ENCODE measurements around the gene TPPP2. TPM values are rescaled to one million over a fixed set of nuclear protein-coding genes. Genes with fewer than 3 reads are reported as not detected.
"Not testable (repeated sequence)": the region's sequence is repeated elsewhere in the genome, so short reads cannot be mapped to it uniquely, and the experiment has no call there.

Gene TPPP2
- total RNA-seq (2021) (not detected in 2 replicates), Bru-seq, nascent RNA (not detected), BruChase-seq, experiment 1, labeled RNA remaining after a 2-hour chase (not detected), BruChase-seq, experiment 2, labeled RNA remaining after a 6-hour chase (not detected)
- long read RNA-seq: 0 reads

GRCh38 chr14:21029917-21030316 lies at the start of gene TPPP2:
TSS of gene TPPP2 (plus strand) at chr14:21030217. CDS start at chr14:21030582, 365 bp downstream.
- Histone ChIP-seq H3K4me1 (ENCODE audit: insufficient read depth, low read length, poor library complexity, severe bottlenecking) (no peaks in the 10 kb centered on the region), H3K27me3 (replicated peaks; ENCODE audit: insufficient read depth, low read depth, low read length, poor library complexity) (no peaks in the 10 kb centered on the region), H3K9me3 (ENCODE audit: low read depth, low read length, poor library complexity, severe bottlenecking) (no peaks in the 10 kb centered on the region), H3K4me3 (ENCODE audit: low read depth, low read length, poor library complexity, severe bottlenecking) (no peak within 1 kb of the TSS), H3K36me3 (ENCODE audit: insufficient read depth, low read length, poor library complexity, severe bottlenecking) (no peaks in the 10 kb centered on the region), H3K27ac (ENCODE audit: low read depth, low read length, poor library complexity, severe bottlenecking) (no peak within 1 kb of the TSS)
- DNase-seq (ENCODE audit: low spot score): no peak
- intact Hi-C loops (cut with micrococcal nuclease; ENCODE audit: unreplicated experiment): loop anchor here (10.0 kb wide), 1 partner anchor 335 kb away; no protein-coding TSS in a partner anchor
- no TSS peak for BruUV-seq (replicated peaks)
- POLR2A ChIA-PET (ENCODE audit: low non-redundant PET): no interaction called here
- CTCF ChIA-PET: no interaction called here
- TF ChIP-seq, protein P1, sequence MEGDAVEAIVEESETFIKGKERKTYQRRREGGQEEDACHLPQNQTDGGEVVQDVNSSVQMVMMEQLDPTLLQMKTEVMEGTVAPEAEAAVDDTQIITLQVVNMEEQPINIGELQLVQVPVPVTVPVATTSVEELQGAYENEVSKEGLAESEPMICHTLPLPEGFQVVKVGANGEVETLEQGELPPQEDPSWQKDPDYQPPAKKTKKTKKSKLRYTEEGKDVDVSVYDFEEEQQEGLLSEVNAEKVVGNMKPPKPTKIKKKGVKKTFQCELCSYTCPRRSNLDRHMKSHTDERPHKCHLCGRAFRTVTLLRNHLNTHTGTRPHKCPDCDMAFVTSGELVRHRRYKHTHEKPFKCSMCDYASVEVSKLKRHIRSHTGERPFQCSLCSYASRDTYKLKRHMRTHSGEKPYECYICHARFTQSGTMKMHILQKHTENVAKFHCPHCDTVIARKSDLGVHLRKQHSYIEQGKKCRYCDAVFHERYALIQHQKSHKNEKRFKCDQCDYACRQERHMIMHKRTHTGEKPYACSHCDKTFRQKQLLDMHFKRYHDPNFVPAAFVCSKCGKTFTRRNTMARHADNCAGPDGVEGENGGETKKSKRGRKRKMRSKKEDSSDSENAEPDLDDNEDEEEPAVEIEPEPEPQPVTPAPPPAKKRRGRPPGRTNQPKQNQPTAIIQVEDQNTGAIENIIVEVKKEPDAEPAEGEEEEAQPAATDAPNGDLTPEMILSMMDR (conservative IDR thresholded peaks at IDR 0.05; ENCODE audit: low read depth, low read length): no peak
- TF ChIP-seq EZH2 (IDR thresholded peaks at IDR 0.05; ENCODE audit: borderline replicate concordance, low read depth, low read length, poor library complexity, severe bottlenecking): no peak

GRCh38 chr14:20980906-20981305 lies 49.1 kb upstream of the TPPP2 start:
- intact Hi-C loops (cut with micrococcal nuclease; ENCODE audit: unreplicated experiment): no loop called here
- BruUV-seq (replicated peaks): no TSS peak
- CTCF ChIA-PET: interaction anchor here (0.5 to 1.2 kb wide), 2 partner anchors 10 to 1109 kb away, joined by 5 to 7 read pairs; no protein-coding TSS in a partner anchor
- Histone ChIP-seq H3K9me3 (ENCODE audit: low read depth, low read length, poor library complexity, severe bottlenecking) (no peaks in the 10 kb centered on the region), H3K27ac (ENCODE audit: low read depth, low read length, poor library complexity, severe bottlenecking) (no peak overlapping the region), H3K4me3 (ENCODE audit: low read depth, low read length, poor library complexity, severe bottlenecking) (no peak overlapping the region), H3K27me3 (replicated peaks; ENCODE audit: insufficient read depth, low read depth, low read length, poor library complexity) (no peaks in the 10 kb centered on the region), H3K36me3 (ENCODE audit: insufficient read depth, low read length, poor library complexity, severe bottlenecking) (no peaks in the 10 kb centered on the region), H3K4me1 (ENCODE audit: insufficient read depth, low read length, poor library complexity, severe bottlenecking) (no peaks in the 10 kb centered on the region)
- no peak for DNase-seq (ENCODE audit: low spot score)
- POLR2A ChIA-PET (ENCODE audit: low non-redundant PET): no interaction called here
- no peak for TF ChIP-seq EZH2 (IDR thresholded peaks at IDR 0.05; ENCODE audit: borderline replicate concordance, low read depth, low read length, poor library complexity, severe bottlenecking)
- TF ChIP-seq, protein P1 (conservative IDR thresholded peaks at IDR 0.05; ENCODE audit: low read depth, low read length): no peak

DNA sequence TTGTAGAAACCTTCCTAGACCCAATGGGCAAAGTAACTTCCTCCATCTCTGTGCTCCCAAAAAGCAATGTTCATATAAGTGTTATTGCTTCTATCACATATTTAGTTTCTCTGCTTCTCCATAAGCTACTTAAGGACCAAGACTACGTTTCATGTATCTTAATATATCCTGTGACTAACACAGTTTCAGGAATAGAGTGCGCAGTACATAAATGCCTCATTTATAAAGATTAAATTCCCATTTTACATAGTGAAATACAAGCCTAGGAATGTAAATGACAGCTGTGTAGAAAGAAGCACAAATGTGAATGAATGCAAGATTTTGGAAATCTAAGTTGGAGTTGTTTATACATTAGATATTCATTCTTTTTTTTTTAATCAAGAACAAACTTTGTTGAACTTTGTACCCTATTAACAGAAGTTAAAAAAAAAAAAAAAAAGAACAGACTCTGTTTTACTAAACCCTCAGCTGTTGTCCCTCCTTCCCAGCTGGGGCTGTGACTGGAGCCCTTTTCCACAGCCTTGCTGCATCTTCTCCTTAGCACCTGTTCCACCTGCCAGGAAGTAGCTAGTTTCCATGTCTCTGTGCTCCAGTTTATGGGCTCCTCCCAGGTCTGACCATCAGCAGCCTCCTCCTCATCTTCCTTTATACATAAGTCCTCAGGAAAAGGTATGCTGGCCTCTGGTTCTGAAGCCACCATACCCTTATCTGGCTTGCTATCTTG lies 47.2 kb upstream of the TPPP2 start:
- no peaks in the 10 kb centered on the region for H3K27me3 ChIP-seq (replicated peaks; ENCODE audit: insufficient read depth, low read depth, low read length, poor library complexity)
- no peaks in the 10 kb centered on the region for H3K9me3 ChIP-seq (ENCODE audit: low read depth, low read length, poor library complexity, severe bottlenecking)
- CTCF ChIA-PET: interaction anchor here (1.0 kb wide), 1 partner anchor 12 kb away, joined by 6 read pairs; no protein-coding TSS in a partner anchor
- TF ChIP-seq EZH2 (IDR thresholded peaks at IDR 0.05; ENCODE audit: borderline replicate concordance, low read depth, low read length, poor library complexity, severe bottlenecking): no peak
- TF ChIP-seq, protein P1 (conservative IDR thresholded peaks at IDR 0.05; ENCODE audit: low read depth, low read length): no peak
- no TSS peak for BruUV-seq (replicated peaks)
- H3K4me3 ChIP-seq (ENCODE audit: low read depth, low read length, poor library complexity, severe bottlenecking): no peak overlapping the region
- DNase-seq (ENCODE audit: low spot score): no peak
- intact Hi-C loops (cut with micrococcal nuclease; ENCODE audit: unreplicated experiment): no loop called here
- POLR2A ChIA-PET (ENCODE audit: low non-redundant PET): interaction anchor here (0.6 kb wide), 1 partner anchor 30 kb away, joined by 5 read pairs; no protein-coding TSS in a partner anchor
- no peaks in the 10 kb centered on the region for H3K36me3 ChIP-seq (ENCODE audit: insufficient read depth, low read length, poor library complexity, severe bottlenecking)
- peaks cover 13% of the 10 kb centered on the region for H3K4me1 ChIP-seq (ENCODE audit: insufficient read depth, low read length, poor library complexity, severe bottlenecking)
- H3K27ac ChIP-seq (ENCODE audit: low read depth, low read length, poor library complexity, severe bottlenecking): no peak overlapping the region

- H3K36me3 ChIP-seq (ENCODE audit: insufficient read depth, low read length, poor library complexity, severe bottlenecking); H3K27ac ChIP-seq (ENCODE audit: low read depth, low read length, poor library complexity, severe bottlenecking); H3K27me3 ChIP-seq (replicated peaks; ENCODE audit: insufficient read depth, low read depth, low read length, poor library complexity); POLR2A ChIA-PET (ENCODE audit: low non-redundant PET); DNase-seq (ENCODE audit: low spot score); H3K9me3 ChIP-seq (ENCODE audit: low read depth, low read length, poor library complexity, severe bottlenecking); H3K4me3 ChIP-seq (ENCODE audit: low read depth, low read length, poor library complexity, severe bottlenecking); BruUV-seq (replicated peaks); intact Hi-C loops (cut with micrococcal nuclease; ENCODE audit: unreplicated experiment): not testable (repeated sequence)
- H3K4me1 ChIP-seq (ENCODE audit: insufficient read depth, low read length, poor library complexity, severe bottlenecking): peaks cover 17% of the 10 kb centered on the region
- CTCF ChIA-PET: interaction anchor here (0.9 kb wide), 1 partner anchor 15 kb away, joined by 3 read pairs; no protein-coding TSS in a partner anchor
These were observed 44.4 kb upstream of the TPPP2 start for GRCh38 chr14:20985650-20986049.
